GM23338 (cell line): ENCODE measurements around the gene SCP2. TPM values are rescaled to one million over a fixed set of nuclear protein-coding genes. Genes with fewer than 3 reads are reported as not detected.

Source experiments
- ATAC-seq: fragments of 200-7000 bp; cut with Tn5 transposase; 3 replicates; pipeline ENCODE4 v1.9.1; 2020
- DNase-seq: peaks from one replicate; pipeline ENCODE4 v3.0.0-alpha.2; 2015; ENCODE audit warnings: low spot score
- H2AFZ ChIP-seq: fragments of 200-600 bp; sonication (generic); 2 replicates; pipeline ENCODE4 v1.8.0; 2016; ENCODE audit warnings: antibody characterized with exemption, mild to moderate bottlenecking, moderate library complexity
- H3F3A ChIP-seq: fragments of 200-600 bp; sonication (generic); replicated peaks from 2 replicates; pipeline ENCODE4 v1.8.0; 2017; ENCODE audit warnings: antibody characterized with exemption, mixed run types, low read depth
- H3K27ac ChIP-seq: fragments of 200-600 bp; sonication (generic); 2 replicates; pipeline ENCODE4 v1.6.1; 2016; ENCODE audit warnings: low read depth
- H3K27me3 ChIP-seq: fragments of 200-600 bp; sonication (generic); 2 replicates; pipeline ENCODE4 v1.8.0; 2016; ENCODE audit warnings: mild to moderate bottlenecking, mixed run types, moderate library complexity; ENCODE audit not compliant: insufficient read depth
- H3K36me3 ChIP-seq: fragments of 200-600 bp; sonication (generic); 2 replicates; pipeline ENCODE4 v1.8.0; 2016; ENCODE audit warnings: mild to moderate bottlenecking; ENCODE audit not compliant: insufficient read depth
- H3K4me1 ChIP-seq: fragments of 200-600 bp; sonication (generic); 2 replicates; pipeline ENCODE4 v1.8.0; 2016; ENCODE audit warnings: mild to moderate bottlenecking, moderate library complexity; ENCODE audit not compliant: insufficient read depth
- H3K4me2 ChIP-seq: fragments of 200-600 bp; sonication (generic); 2 replicates; pipeline ENCODE4 v1.7.1; 2017; ENCODE audit warnings: mixed run types
- H3K4me3 ChIP-seq: fragments of 200-600 bp; sonication (generic); 2 replicates; pipeline ENCODE4 v1.6.1; 2016; ENCODE audit warnings: mixed run types
- H3K79me2 ChIP-seq: fragments of 200-600 bp; sonication (generic); replicated peaks from 2 replicates; pipeline ENCODE4 v1.8.0; 2017; ENCODE audit warnings: mild to moderate bottlenecking; ENCODE audit not compliant: insufficient read depth
- H3K9me2 ChIP-seq: fragments of 200-600 bp; sonication (generic); 2 replicates; pipeline ENCODE4 v1.8.0; 2017; ENCODE audit not compliant: insufficient read depth
- H4K20me1 ChIP-seq: fragments of 200-600 bp; sonication (generic); replicated peaks from 2 replicates; pipeline ENCODE4 v1.8.0; 2017; ENCODE audit warnings: mild to moderate bottlenecking; ENCODE audit not compliant: insufficient read depth
- H3K27ac Mint-ChIP-seq: 2 replicates; pipeline ENCODE4 v1.8.0; 2020; ENCODE audit warnings: inconsistent platforms, mild to moderate bottlenecking, moderate library complexity, mixed read lengths
- H3K27me3 Mint-ChIP-seq: 3 replicates; pipeline ENCODE4 v1.8.0; 2022; ENCODE audit warnings: low read depth, mild to moderate bottlenecking, moderate library complexity, mixed read lengths, inconsistent platforms; ENCODE audit not compliant: insufficient read depth, poor library complexity
- H3K36me3 Mint-ChIP-seq: 3 replicates; pipeline ENCODE4 v1.8.0; 2021; ENCODE audit warnings: low read depth, mild to moderate bottlenecking, inconsistent platforms, moderate library complexity, mixed read lengths
- H3K4me1 Mint-ChIP-seq: 3 replicates; pipeline ENCODE4 v1.8.0; 2020; ENCODE audit warnings: mild to moderate bottlenecking, inconsistent platforms, mixed read lengths
- H3K4me3 Mint-ChIP-seq: 3 replicates; pipeline ENCODE4 v1.8.0; 2021; ENCODE audit warnings: moderate library complexity, mild to moderate bottlenecking, inconsistent platforms, mixed read lengths
- H3K9me3 Mint-ChIP-seq: 3 replicates; pipeline ENCODE4 v1.8.0; 2020; ENCODE audit warnings: moderate library complexity, mild to moderate bottlenecking, inconsistent platforms, mixed read lengths
- EZH2 ChIP-seq: fragments of 200-600 bp; sonication (generic); IDR thresholded peaks from one replicate; pipeline ENCODE4 v1.8.0; 2017; ENCODE audit warnings: antibody characterized with exemption, mild to moderate bottlenecking, low read depth; ENCODE audit not compliant: unreplicated experiment
- JUNB ChIP-seq: IDR thresholded peaks from one replicate; pipeline ENCODE4 v1.6.1; 2016; ENCODE audit warnings: antibody characterized with exemption; ENCODE audit not compliant: unreplicated experiment
- NANOG ChIP-seq: IDR thresholded peaks from 2 replicates; pipeline ENCODE4 v1.6.1; 2016; ENCODE audit warnings: antibody characterized with exemption, borderline replicate concordance
- POLR2AphosphoS5 ChIP-seq: IDR thresholded peaks from 2 replicates; pipeline ENCODE4 v1.6.1; 2016; ENCODE audit warnings: antibody characterized with exemption, low read depth
- REST ChIP-seq: IDR thresholded peaks from one replicate; pipeline ENCODE4 v1.6.1; 2018; ENCODE audit warnings: antibody characterized with exemption; ENCODE audit not compliant: unreplicated experiment
- STAT1 ChIP-seq: IDR thresholded peaks from one replicate; pipeline ENCODE4 v1.6.1; 2016; ENCODE audit warnings: antibody characterized with exemption; ENCODE audit not compliant: unreplicated experiment
- ZNF114 ChIP-seq: fragments of 250-450 bp; sonication (Bioruptor Pico); IDR thresholded peaks from 2 replicates; pipeline ENCODE4 v1.5.0; 2020; ENCODE audit warnings: mild to moderate bottlenecking, moderate library complexity
- ZNF331 ChIP-seq: fragments of 250-450 bp; sonication (Bioruptor Pico); IDR thresholded peaks from 2 replicates; pipeline ENCODE4 v1.5.0; 2020; ENCODE audit warnings: low read depth, mild to moderate bottlenecking, moderate library complexity
- ZNF462 ChIP-seq: fragments of 250-450 bp; sonication (Bioruptor Pico); IDR thresholded peaks from 2 replicates; pipeline ENCODE4 v1.5.0; 2020; ENCODE audit warnings: mild to moderate bottlenecking, moderate library complexity
- polyA plus RNA-seq: library from polyadenylated mRNA; unstranded; fragments of >200 nt; fragmentation: Nextera tagmentation; extraction: Ambion mirVana; gene quantifications from 2 replicates; pipeline ENCODE4 v1.2.1, GENCODE V29; 2016
- total RNA-seq: library from RNA; depleted of rRNA; stranded (reverse); fragments of >200 nt; shearing (Covaris generic); gene quantifications from 2 replicates; pipeline ENCODE4 v1.2.3, GENCODE V29; 2014
- TF ChIP-seq, protein P1 (sequence below), 2 experiments: fragments of 200-600 bp in 1 of 2; sonication (generic) in 1 of 2; conservative IDR thresholded peaks; 2 replicates each; pipeline versions ENCODE4 v1.5.1 to v1.6.1; 2016 to 2017; ENCODE audit warnings: antibody characterized with exemption in 2 of 2, low read depth in 2 of 2, mild to moderate bottlenecking in 2 of 2, moderate library complexity in 1 of 2
- TF ChIP-seq, protein P2 (sequence below): IDR thresholded peaks from 2 replicates; pipeline ENCODE4 v1.6.1; 2016; ENCODE audit warnings: antibody characterized with exemption

Gene SCP2
- total and polyA plus RNA-seq, 2 experiments from 2014 or later = 66.3 to 116 TPM

DNA sequence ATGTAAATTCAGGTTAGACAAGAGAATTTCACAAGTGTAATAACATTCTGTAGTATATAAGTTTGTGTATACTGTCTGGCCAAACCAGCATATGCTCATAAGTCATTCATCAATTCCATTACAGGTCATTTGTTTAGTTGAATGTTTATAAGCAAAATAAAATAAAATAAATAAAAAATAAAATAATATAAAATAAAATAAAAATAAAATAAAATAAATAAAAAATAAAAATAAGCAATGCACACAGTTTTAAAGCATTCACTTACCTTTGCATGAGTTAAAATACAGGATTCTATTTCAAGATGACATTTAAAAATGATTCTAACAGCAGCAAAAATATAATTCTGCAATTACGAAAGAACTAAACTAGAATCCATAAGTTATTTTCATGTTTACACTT lies 144.8 kb downstream of the SCP2 start:
- Mint-ChIP-seq H3K4me3 (no peak overlapping the region), H3K9me3 (no peaks in the 10 kb centered on the region), H3K4me1 (peaks cover 2% of the 10 kb centered on the region; the same call in 2 of the 3 replicates), H3K27me3 (peaks cover 5% of the 10 kb centered on the region), H3K36me3 (no peaks in the 10 kb centered on the region), H3K27ac (no peak overlapping the region; the same call in 1 of the 2 replicates)
- no peak for ATAC-seq
- Histone ChIP-seq H3K36me3 (no peaks in the 10 kb centered on the region), H3F3A (no peaks in the 10 kb centered on the region), H3K27me3 (no peaks in the 10 kb centered on the region), H4K20me1 (no peaks in the 10 kb centered on the region), H3K4me2 (no peak overlapping the region), H2AFZ (no peak overlapping the region), H3K4me3 (no peak overlapping the region), H3K27ac (no peak overlapping the region), H3K9me2 (no peaks in the 10 kb centered on the region), H3K4me1 (no peaks in the 10 kb centered on the region), H3K79me2 (no peaks in the 10 kb centered on the region)
- TF ChIP-seq, protein P1, sequence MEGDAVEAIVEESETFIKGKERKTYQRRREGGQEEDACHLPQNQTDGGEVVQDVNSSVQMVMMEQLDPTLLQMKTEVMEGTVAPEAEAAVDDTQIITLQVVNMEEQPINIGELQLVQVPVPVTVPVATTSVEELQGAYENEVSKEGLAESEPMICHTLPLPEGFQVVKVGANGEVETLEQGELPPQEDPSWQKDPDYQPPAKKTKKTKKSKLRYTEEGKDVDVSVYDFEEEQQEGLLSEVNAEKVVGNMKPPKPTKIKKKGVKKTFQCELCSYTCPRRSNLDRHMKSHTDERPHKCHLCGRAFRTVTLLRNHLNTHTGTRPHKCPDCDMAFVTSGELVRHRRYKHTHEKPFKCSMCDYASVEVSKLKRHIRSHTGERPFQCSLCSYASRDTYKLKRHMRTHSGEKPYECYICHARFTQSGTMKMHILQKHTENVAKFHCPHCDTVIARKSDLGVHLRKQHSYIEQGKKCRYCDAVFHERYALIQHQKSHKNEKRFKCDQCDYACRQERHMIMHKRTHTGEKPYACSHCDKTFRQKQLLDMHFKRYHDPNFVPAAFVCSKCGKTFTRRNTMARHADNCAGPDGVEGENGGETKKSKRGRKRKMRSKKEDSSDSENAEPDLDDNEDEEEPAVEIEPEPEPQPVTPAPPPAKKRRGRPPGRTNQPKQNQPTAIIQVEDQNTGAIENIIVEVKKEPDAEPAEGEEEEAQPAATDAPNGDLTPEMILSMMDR (conservative IDR thresholded peaks at IDR 0.05; ENCODE audit: low read depth in 2 of 2) = no peak
- no peak for TF ChIP-seq ZNF114 (CRISPR knock-in tag)
- TF ChIP-seq POLR2AphosphoS5 = no peak
- no peak for TF ChIP-seq EZH2
- no peak for TF ChIP-seq STAT1
- TF ChIP-seq NANOG = no peak
- TF ChIP-seq JUNB = no peak
- TF ChIP-seq, protein P2, sequence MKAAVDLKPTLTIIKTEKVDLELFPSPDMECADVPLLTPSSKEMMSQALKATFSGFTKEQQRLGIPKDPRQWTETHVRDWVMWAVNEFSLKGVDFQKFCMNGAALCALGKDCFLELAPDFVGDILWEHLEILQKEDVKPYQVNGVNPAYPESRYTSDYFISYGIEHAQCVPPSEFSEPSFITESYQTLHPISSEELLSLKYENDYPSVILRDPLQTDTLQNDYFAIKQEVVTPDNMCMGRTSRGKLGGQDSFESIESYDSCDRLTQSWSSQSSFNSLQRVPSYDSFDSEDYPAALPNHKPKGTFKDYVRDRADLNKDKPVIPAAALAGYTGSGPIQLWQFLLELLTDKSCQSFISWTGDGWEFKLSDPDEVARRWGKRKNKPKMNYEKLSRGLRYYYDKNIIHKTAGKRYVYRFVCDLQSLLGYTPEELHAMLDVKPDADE = no peak
- no peak for TF ChIP-seq REST
- no peak for TF ChIP-seq ZNF462
- no peak for TF ChIP-seq ZNF331 (CRISPR knock-in tag)
- no peak for DNase-seq
